SKM-1 treated with dmso at 0.1 percent for 144 hours (cell line): Measurements from ENCODE around the gene C19orf81.
"Not testable (repeated sequence)": the region's sequence is repeated elsewhere in the genome, so short reads cannot be mapped to it uniquely, and the experiment has no call there.

ENCODE experiments used
- DNase-seq: peaks from one replicate; lab custom pipeline; 2025; ENCODE audit not compliant: unreplicated experiment; lab: John Stamatoyannopoulos, UW

The C19orf81 gene

GRCh38 chr19:50649433-50650391 is at the start of gene C19orf81:
Gene C19orf81 (plus strand): TSS chr19:50649445. CDS start chr19:50649445, 0 bp downstream.
- DNase-seq, result no peak

DNA sequence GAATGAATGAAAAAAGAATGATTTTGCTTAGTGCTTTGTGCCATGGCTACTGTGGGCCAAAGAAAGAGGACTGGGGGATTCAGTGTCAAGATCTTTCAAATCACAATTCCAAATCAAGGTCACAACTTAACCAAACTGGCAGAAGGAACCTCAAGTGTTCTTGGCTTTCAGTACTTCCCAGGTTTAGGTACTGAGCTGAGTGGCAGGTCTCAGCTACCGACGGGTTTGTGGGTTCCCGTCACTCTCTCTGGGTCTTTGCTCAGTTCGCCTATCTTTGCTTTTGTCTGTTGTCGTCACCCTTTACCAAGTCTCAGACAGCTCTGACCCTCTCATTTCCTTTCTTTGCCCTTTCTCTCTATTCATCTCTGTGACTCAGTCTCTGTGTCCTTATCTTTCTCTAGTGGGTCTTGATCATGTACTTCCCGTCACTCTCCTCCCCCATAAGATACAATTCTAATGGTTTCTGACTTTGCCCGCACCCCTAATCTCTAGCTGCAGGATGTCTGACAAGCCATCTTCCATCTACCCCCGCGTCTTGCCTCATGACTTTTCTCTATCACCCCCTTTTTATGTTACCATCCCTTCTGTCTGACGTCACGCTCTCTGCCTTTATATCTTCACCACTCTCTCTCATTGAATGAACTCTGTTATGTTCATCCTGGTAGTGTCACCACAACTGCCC is 47.7 kb upstream of the C19orf81 start:
- DNase-seq, result no peak

- DNase-seq, result no peak
Measured at GRCh38 chr19:50602089-50602422, 47.2 kb upstream of the C19orf81 start.

DNA sequence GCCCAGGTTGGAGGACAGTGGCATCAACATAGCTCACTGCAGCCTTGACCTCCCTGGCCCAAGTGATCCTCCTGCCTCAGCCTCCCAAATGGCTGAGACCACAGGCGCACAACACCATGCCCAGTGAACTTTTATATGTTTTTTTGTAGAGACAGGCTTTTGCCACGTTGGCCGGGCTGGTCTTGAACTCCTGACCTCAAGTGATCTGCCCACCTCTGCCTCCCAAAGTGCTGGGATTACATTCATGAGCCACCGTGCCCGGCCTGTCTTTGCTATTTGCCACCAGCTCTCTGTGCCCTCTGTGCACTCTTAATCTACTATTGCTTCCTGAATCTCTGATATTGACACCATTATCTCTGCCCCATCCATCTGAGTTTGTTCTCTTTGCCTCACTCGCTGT is 46.7 kb upstream of the C19orf81 start:
- DNase-seq, result no peak

DNA sequence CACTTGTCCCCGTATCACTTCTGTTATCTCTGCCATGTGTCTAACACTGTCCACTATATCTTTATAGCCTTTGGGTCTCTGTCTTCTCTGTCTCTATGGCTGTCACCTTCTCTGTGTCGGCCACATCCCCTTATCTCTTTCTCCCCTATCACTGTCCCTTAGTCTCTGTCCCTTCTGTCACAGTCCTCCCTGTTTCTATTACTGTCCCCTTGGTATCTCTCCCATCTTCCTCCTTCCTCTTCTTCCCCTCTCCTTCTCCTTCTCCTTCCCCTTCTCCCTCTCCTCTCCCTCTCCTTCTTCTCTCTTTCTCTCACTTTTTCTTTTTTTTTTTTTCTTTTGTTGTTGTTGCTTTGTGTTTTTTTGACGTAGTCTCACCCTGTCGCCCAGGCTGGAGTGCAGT is 46.3 kb upstream of the C19orf81 start:
- DNase-seq, result no peak

GRCh38 chr19:50604264-50605073 is 44.8 kb upstream of the C19orf81 start:
- not testable (repeated sequence) for DNase-seq

GRCh38 chr19:50606059-50606836 is 43.0 kb upstream of the C19orf81 start:
- not testable (repeated sequence) for DNase-seq

- DNase-seq, result no peak
Measured at GRCh38 chr19:50607388-50607787, 41.9 kb upstream of the C19orf81 start.

GRCh38 chr19:50607874-50608785 is 41.1 kb upstream of the C19orf81 start:
- DNase-seq, result peak; percentile 84

DNA sequence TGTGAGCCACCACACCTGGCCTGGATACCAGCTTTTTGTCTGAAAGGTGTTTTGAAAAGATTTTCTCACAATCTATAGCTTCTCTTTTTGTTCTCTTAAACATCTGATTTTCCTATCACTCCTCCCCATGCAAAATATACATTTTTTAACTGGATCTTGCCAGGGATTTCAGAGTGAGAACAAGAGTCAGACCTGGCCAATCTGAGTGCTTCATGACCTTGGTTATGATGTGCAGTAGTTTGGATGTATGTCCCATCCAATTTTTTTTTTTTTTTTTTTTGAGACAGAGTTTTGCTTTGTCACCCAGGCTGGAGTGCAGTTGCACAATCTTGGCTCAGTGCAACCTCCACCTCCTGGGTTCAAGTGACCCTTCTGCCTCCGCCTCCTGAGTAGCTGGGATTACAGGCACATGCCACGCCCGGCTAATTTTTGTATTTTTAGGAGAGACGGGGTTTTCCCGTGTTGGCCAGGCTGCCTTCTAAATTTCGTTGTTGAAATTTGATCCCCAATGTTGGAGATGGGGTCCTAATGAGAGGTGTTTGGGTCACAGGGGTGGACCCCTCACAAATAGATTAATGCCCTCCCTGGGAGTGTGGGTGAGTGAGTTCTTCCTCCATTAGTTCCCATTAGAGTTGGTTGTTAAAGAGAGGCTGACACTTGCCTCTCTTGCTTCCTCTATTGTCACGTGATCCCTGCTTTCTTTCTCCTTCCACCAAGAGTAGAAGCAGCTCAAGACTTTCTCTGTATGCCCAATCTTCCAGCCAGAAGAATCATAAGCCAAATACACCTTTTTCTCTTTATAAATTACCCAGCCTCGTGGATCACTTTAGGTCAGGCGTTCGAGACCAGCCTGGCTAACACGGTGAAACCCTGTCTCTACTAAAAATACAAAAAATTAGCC is 36.5 kb upstream of the C19orf81 start:
- DNase-seq, result not testable (repeated sequence)

- not testable (repeated sequence) for DNase-seq
Measured at GRCh38 chr19:50618379-50618778, 30.9 kb upstream of the C19orf81 start.

- not testable (repeated sequence) for DNase-seq
Measured at GRCh38 chr19:50619184-50619583, 30.1 kb upstream of the C19orf81 start.

DNA sequence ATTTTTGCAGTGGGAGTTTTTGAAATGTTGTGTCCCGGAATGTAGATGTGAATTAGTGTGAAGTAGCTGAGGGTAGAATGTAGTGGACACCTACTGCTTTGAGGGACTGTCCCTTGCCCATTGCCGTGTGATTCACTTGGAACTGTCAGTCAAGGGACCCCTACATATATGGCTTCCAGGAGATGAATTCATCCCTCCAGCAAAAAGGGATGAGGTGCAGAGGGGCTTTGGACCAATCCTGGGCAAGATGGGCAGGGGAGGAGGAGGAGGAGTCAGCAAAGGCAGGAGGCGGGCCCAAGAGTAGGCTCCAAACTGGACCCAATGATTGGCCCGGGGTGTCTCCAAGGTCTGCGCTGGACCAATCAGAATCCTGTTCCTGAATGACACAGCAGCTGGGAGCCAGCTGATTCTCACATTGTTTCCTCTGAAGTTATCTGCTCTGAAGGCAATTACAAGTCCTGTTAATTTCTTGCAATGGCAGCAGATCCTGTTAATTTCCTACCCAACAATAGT is 28.8 kb upstream of the C19orf81 start:
- not testable (repeated sequence) for DNase-seq

GRCh38 chr19:50624949-50625600 is 24.2 kb upstream of the C19orf81 start:
- DNase-seq, result no peak

DNA sequence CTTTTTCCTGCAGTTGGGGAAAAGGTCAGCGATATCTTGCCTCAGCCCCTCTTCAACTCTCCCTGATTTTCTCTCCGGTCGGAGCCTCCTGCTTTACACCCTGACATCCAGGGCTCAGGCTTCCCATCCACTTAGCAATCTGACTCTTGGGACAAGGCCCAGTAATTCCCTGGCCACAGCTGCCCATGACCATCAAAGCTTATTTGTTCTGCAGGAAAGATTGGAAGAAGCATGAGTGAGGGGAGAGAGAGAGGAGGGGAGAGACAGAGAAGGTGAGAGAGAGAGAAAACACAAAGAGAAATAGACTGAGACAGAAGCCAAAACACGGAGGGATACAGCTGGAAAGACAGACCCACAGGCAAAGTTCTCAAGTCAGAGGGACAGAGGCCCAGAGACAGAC is 23.2 kb upstream of the C19orf81 start:
- DNase-seq, result no peak

DNA sequence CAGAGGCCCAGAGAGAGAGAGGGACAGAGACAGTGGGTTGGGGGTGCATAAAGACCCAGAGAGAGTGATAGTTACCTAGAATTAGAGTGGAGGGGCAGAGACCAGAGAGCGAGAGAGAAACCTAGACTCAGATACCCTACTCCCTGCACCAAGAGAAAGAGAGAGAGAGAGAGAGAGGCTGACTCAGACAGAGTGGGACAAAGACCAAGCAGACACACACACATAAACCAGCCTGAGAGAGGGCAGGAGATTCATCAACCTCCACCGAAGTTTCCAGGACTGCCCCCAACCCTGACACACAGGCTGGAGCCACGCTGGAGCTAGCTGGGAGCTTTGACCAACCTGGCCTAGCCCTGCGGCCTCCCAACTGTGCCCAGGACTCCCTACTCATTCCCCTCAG is 22.4 kb upstream of the C19orf81 start:
- DNase-seq, result no peak

- no peak for DNase-seq
Measured at GRCh38 chr19:50628146-50628545, 21.1 kb upstream of the C19orf81 start.

DNA sequence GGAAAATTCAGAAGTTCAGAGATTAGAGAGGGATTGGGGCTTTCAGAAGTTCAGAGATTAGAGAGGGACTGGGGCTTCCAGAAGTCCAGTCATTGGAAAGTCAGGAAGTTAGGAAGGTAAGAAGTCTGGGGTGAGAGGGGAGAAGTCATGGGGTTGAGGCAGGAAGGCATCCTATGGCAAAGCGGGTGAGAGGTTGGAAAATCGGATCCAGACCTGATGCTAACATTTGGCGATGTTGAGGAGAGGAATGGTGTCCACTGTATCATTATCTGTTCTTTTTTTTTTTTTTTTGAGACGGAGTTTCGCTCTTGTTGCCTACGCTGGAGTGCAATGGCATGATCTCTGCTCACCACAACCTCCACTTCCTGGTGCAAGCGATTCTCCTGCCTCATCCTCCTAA is 20.7 kb upstream of the C19orf81 start:
- no peak for DNase-seq
